GM12873 (cell line): ENCODE data around the gene SMIM12.
A peak's percentile ranks its signal among the peaks of the same experiment; 100 is the strongest.

ENCODE experiments used
- TF ChIP-seq, protein P1 (sequence below): IDR thresholded peaks from 2 replicates; pipeline ENCODE4 v1.5.1; 2012; ENCODE audit warnings: low read depth, mild to moderate bottlenecking, moderate library complexity, low read length, control low read depth; ENCODE audit not compliant: insufficient read depth; ENCODE audit errors: missing control alignments

The SMIM12 gene

DNA sequence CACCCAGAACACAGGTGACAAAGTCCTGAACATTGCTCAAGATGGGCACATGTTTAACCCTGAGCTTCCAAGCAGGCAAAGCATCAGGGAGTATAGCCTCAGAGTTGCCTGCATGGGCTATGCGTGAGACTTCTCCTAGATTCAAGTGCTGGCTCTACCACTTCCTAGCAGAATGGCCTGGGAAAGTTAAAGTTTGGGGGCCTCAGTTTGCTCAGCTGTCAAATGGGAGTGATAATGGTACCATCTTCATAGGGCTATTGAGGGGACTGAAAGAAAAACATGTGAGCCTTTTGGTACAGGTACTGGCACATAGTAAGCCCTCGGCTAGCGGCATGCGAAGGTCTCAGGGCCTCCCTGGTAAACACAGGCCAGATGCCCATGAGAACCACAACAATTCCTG lies 28.0 kb upstream of the SMIM12 start:
- TF ChIP-seq, protein P1, sequence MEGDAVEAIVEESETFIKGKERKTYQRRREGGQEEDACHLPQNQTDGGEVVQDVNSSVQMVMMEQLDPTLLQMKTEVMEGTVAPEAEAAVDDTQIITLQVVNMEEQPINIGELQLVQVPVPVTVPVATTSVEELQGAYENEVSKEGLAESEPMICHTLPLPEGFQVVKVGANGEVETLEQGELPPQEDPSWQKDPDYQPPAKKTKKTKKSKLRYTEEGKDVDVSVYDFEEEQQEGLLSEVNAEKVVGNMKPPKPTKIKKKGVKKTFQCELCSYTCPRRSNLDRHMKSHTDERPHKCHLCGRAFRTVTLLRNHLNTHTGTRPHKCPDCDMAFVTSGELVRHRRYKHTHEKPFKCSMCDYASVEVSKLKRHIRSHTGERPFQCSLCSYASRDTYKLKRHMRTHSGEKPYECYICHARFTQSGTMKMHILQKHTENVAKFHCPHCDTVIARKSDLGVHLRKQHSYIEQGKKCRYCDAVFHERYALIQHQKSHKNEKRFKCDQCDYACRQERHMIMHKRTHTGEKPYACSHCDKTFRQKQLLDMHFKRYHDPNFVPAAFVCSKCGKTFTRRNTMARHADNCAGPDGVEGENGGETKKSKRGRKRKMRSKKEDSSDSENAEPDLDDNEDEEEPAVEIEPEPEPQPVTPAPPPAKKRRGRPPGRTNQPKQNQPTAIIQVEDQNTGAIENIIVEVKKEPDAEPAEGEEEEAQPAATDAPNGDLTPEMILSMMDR, result no peak

DNA sequence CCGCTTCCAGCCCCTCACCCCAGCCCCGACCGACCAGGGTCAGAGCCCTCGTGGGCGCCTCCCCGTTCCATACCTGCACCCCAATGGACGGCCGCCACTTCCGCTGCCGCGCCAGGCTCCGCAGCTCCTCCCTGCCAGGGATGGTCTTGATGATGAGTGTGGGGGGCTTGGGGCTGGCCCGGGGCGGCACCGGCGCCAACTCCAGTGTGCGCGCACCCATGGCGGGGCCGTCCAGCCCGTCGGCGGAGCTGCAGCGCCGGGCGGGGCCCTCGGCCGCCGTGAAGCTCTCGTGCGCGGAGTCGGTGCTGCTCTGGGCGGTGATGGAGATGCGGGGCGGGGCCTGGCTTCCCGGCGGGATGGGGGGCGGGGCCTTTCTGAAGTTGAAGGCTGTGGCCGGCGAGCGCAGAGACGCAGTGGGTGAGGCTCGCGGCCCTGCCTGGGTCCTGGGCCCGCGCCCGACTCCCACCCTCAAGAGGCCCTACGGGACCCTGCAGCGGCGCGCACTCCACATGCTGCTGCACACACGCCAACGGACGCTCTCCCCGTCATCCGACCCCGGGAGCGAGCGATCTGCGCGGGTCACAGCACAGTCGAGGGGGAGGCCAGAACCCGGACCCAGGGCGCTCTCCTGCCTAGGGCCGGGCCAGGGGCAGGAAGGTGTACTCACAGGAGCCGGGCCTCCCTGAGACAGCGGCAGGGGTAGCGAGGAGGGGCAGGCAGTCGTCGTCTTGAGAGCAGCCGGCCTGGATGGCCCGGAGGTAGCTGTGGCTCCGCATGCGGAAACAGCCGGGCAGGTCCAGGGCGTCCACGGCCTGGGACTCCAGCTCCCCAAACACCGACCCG lies 26.1 kb upstream of the SMIM12 start:
- TF ChIP-seq, protein P1, result no peak

DNA sequence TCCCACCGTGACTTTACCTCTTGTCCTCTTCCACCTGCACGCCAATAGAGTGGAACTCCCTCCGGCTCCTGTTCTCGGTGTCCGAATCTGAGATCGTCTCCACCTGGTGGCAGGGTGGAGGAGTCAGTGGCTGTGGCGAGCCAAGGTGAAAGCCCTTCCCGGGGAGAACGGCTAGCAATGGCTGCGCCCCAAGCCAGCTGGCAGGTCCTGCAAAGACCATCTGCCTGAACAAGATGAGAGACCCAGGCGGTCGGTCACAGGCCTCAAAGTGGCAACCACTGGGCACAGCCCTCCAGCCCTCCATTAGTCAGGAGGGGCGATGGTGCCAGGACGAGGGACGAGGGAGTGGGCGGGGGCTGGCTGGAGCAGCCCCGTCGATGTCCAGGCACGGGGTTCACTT lies 25.4 kb upstream of the SMIM12 start:
- TF ChIP-seq, protein P1, result peak; percentile 10

DNA sequence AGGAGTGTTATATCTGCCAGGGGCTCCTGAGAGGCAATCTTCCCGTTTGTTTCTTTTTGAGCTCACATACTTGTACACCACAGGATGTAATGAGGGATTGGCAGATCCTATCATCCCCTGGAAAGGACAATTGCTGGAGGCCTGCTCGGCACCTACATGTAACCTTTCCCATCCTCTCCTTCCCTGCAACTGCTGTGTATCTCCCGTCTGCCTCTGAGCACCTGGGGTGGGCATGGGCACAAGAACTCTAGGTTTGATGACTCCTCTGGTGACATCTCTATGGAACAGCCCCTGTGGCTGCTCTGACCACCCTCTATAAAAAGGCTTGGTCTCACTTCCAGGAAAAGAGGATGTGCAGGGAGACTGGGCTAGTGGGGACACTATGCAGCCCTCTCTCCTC lies 25.0 kb upstream of the SMIM12 start:
- TF ChIP-seq, protein P1, result no peak

DNA sequence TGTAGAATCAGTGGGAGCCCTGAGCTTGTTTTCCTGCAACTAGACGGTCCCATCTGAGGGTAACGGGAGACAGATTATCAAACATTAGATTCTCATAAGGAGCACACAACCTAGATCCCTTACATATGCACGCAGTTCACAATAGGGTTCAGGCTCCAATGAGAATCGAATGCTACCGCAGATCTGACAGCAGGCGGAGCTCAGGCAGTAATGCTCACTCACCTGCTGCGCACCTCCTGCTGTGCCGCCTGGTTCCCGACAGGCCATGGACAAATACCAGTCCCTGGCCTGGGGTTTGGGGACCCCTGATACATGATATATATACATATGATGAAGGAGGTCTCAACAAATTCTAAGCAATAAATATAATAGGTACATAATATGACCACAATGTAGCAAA lies 19.7 kb upstream of the SMIM12 start:
- TF ChIP-seq, protein P1, result no peak

DNA sequence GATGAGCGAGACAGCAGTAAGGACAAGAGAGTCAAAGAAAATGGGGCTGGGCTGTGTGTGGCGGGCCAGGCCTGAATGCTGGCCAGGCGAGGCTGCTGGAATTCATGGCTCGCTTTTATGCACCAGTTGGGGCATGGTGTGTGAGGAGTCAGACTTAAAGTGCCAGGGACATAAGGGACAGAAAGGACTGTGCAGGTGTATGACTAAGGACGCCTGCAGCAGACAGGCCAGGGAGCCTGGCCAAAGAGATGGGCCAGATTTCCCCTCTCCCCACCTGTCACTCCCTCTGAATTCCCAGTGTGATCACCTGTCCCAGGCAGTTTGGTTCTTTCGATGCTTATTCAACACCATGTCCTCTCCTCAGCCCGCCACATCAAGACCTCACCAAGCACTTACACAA lies 16.9 kb upstream of the SMIM12 start:
- TF ChIP-seq, protein P1, result no peak

DNA sequence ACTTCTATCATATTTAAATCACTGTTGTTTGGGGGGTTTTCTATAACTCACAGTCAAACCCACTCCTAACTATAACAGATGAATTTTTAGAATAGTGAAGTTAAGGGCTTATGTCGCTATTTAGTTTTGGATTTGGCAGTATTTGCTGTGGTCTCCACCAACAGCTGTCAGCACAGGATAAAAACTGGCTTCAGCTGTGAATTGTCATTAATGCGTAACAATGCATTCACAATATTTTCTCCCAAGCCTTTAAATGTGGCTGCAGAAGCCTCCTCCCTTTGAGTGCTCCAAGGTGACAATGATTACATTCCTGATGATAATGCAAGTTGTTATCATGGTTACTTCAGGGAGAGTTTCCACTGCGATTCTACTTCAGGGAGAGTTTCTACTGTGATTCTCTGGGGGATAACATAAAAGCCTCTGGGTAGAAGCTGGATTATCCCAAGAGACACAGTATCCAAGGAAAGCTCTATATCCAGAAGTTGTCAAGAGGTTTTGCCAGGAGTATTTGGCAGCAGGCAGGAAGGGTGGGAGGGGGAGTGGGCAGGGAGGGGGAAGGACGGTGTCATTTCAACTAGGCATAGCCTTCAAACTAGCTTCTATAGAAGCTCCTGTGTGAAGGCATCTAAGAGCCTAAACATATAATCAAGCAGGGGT lies 14.9 kb upstream of the SMIM12 start:
- TF ChIP-seq, protein P1, result no peak
